Skeletal muscle cell (primary cell): ENCODE results near the gene YTHDC1.

ENCODE experiments used
- DNase-seq: peaks from one replicate; pipeline ENCODE4 v3.0.0-alpha.2; 2010; ENCODE audit warnings: low read depth
- H3K4me3 ChIP-seq: 2 replicates; pipeline ENCODE4 v1.5.1; 2011; ENCODE audit warnings: low read depth, mild to moderate bottlenecking, control low read depth, low read length, moderate library complexity

Gene YTHDC1

DNA sequence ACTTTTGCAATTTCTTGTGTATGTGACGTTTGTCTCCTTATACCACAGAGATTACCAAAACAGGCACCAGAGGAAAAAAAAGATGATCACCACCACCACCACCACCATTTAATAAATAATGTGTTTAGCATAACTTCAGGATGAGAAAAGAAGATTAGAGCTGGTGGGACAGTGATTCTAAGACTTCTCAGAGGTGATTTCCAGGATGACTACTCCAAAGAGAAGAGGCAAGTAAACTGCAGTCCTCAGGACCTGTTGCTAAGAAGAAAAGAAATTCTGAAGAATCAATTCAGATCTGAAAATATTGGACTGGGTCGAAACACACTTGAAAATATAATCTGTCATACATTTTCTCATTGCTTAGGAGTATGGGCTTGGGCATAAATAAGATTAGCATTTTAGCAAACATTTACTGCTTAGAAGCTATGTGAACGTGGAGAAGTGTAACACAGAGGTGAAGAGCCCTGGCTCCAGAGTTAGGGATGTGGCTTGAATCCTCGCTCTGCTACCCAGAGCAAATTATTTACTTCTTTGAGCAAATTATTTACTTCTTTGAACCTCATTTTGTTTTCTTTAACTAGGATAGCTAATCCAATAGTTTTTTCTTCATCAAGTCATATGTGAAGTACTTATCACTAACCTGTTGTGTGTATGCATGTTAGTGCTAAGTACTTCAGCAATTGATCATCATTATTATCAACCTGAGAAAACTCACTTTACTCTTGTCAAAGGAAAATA, 10.5 kb upstream of the YTHDC1 start:
- H3K4me3 ChIP-seq = no peak overlapping the region

DNA sequence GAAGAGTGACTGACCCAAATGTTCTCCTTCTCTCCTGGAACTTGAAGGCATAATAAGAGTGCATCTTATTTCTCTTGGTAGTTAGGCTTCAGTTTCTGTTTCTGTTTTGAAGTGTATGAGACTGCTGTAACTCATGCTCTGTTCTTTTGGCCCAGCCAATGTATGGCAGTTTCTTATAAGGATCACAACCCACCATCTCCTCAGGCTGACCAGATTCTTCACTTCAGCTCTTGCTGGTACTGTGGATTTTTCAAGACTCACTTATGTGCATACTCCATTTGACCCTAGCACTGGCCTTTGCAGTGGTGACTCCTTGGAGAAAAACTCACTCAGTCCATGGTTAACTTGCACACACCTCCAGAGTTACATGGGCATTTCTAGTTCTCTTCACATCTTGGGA, 9.6 kb upstream of the YTHDC1 start:
- DNase-seq = no peak
- no peak overlapping the region for H3K4me3 ChIP-seq

More for the DNA sequence above, 10.5 kb upstream of the YTHDC1 start:
- no peak for DNase-seq

DNA sequence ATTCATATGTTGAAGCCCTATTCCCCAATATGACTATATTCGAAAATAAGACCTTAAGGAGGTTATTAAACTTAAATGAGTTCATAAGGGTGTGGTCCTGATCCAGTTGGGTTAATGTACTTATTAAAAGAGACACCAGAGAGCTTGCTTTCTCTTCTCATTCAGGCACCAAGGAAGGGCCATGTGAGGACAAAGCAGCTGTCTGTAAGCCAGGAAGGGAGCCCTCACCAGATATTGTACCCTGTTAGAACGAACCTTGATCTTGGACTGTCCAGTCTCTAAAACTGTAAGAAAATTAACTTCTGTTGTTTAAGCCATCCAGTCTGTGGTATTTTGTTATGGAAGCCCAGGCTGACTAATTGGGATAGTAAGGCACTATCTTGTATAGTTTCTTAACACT, 9.1 kb upstream of the YTHDC1 start:
- no peak overlapping the region for H3K4me3 ChIP-seq
- DNase-seq = no peak

DNA sequence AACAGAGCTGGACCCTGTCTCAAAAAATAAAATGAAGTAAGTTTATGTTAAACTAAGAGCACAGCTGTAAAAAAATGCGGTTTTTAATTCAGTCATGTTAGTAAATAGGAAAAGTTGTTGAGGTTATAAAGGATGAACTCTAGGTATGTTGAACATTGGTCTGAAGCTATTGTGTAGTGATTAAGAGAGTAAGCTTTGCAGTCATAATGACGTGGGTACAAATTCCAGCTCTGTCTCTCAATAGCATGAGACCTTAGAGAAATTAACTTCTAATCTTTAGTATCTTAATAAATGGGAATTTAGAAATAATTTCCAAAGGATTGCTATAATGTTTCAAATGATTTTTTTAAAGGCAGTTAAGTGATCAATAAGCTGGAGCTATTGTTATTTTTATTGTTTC, 2.9 kb upstream of the YTHDC1 start:
- no peak overlapping the region for H3K4me3 ChIP-seq
- no peak for DNase-seq

DNA sequence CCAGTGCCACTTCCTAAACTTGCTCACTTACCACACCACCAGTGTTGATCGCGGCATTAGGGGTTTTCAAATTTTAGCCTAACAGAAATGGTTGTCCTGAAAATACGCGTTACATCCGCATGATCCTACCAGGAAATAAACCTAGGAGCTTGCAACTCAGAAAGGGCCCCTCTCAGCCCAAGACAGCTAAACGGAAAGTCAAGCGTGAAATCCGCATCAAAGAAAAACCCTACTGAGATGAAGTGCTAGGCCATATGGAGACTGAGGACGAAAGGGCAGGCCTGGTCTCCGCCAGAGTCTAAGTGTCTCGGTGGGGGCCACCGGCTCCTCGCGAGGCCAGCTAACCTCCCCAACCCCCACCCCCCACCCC, 626 bp downstream of the YTHDC1 start:
- peak overlapping the region; percentile 79 for H3K4me3 ChIP-seq
- no peak for DNase-seq

DNA sequence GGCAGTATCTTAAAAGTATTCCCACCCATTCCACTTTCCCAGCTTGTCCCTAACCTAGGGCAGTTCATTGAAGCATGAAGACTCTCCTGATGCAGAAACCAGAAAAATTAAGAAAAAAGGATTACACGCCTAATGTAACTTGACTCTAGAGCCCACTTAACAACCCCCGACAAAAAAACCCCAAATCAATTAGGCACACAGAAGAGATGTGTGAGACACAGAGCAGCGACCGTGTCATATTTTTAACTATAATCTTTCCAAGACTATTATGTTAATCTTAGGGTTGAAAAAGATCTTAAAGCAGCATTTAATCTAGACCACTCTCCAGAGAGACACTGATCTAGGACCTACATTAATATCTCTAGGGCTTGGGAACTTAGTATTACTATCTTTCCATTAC, 1.3 kb downstream of the YTHDC1 start:
- H3K4me3 ChIP-seq = peak overlapping the region; percentile 79
- DNase-seq = no peak

DNA sequence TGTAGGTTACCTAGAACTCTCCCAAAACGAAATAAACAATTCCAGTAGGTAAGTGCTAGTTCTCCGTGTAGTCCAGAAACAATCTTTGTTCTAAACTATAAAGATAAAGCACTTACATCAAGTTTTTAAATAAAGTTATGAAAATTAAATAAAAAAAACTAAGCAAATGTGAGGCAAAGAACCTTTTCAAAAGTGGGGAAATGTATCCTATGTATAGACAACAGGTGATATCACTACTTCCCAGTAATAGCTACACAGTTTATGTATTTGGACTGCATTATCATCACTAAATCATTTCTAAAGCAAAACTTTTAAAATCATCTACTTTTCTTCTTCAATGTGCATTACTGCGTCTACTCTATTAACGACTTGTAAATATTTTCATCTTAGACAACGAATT, 2.0 kb downstream of the YTHDC1 start:
- peak overlapping the region; percentile 79 for H3K4me3 ChIP-seq
- DNase-seq = no peak

DNA sequence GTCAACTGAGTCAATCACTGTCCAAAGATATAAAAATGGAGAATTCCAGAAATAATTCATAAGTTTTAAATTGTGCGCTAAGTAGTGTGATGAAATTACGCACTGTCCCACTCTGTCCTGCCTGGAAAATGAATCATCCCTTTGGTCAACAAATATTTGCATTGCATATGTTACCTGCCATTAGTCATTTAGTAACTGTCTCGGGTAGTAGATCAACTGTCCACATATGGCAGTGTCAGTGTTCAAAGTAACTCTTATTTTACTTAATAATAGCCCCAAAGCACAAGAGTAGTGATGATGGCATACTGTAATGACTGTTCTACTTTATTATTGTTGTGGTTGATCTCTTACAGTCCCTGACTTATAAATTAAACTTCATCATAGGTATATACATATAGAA, 3.4 kb downstream of the YTHDC1 start:
- no peak for DNase-seq
- H3K4me3 ChIP-seq = no peak overlapping the region

DNA sequence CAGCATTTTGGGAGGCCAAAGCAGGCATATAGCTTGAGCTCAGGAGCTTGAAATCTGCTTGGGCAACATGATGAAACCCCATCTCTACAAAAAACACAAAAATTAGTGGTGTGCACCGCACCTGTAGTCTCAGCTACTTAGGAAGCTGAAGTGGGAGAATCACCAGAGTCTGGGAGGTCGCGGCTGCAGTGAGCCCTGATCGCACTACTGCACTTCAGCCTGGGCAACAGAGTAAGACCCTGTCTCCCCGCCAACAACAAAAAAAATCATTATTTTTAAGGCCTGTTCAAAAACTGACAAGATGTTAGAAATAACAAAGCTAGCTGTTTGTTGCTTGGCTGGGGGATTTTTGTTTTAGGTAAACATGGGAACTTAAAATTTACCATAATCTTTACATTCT, 5.1 kb downstream of the YTHDC1 start:
- no peak for DNase-seq
- H3K4me3 ChIP-seq = no peak overlapping the region

DNA sequence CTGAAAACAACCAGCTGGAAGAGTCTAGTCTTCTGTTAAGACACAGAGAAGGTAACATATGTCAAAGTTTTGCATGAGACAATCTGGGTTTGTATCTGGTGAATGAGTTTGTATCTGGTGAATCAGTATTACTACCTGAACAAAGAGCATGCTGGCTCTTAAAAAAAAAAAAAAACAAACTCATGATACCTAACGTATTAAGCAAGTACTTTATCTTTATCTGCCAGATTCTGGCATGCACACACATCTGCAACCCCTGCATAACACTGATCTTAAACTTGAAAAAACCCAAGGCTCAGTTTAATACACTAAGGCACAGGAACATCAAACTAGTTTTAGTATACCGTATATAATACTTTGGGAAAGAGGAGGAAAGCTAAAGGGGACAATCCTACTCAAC, 5.8 kb downstream of the YTHDC1 start:
- no peak overlapping the region for H3K4me3 ChIP-seq

DNA sequence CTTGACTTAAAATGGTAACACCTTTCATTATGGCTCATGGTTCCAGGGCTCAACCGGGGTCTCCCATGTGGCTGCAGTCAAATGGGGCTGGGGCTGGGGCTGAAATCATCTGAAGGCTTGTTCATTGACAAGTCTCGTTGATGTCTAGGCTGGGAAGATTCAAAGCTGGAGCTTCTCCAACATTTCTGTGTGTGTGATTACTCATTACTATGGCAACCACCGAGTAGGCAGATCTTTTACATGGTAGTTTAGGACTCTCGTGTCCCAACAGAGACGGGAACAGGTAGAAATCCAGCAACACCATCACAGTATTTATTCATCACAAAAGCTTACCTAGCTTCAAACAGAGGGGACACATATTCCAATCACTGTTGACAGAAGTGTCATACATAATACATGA, 7.8 kb downstream of the YTHDC1 start:
- no peak overlapping the region for H3K4me3 ChIP-seq
- no peak for DNase-seq

More for the DNA sequence above, 5.8 kb downstream of the YTHDC1 start:
- DNase-seq = no peak

DNA sequence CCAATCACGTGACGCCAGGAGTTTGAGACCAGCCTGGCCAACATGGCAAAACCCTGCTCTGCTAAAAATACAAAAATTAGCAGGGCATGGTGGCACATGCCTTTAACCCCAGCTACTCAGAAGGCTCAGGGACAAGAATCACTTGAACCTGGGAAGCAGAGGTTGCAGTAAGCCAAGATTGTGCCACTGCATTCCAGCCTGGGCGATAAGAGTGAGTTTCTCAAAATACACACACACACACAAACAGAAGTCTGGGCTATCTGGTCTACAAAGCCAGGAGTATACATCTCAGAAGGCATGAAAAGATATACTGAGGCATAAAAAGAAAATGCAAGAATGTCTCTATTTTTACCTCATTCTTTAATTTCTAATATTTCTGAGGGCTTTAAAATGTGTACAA, 11.3 kb downstream of the YTHDC1 start:
- no peak for DNase-seq
- no peak overlapping the region for H3K4me3 ChIP-seq

DNA sequence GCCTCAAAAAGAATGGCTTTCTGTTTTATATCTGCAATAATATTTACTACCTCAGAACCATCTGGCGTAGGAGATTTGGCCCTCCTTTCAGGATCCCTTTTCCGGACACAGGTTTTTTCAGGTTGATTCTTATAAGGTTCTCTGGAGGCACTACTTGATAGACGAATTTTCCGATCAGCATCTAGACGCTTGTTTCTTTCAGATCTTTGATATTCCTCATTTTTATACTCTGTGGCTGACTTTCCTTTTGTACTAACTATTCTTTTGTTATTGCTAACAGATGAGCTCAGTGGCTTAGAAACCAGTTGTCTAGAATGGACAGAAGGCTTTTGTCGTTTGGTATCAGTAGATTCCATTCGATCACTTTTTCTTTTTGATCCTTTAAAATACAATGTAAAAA, 12.4 kb downstream of the YTHDC1 start:
- no peak overlapping the region for H3K4me3 ChIP-seq
- DNase-seq = no peak

DNA sequence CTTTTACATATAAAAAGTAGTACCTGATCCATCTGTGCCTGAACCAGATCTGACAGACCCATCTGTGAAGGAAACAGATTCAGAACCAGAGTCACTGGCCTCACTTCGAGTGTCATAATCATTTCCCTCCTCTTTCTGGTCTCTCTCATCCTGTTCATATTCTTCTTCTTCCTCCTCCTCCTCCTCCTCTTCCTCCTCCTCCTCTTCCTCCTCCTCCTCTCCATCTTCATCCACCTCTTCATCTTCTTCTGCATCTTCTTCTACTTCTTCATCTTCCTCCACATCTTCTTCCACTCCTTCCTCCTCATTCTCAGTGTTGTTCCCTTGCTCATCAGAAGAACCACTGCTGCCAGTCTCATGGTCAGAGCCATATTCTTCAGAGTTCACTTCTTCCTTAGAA, 12.9 kb downstream of the YTHDC1 start:
- H3K4me3 ChIP-seq = no peak overlapping the region
- no peak for DNase-seq

DNA sequence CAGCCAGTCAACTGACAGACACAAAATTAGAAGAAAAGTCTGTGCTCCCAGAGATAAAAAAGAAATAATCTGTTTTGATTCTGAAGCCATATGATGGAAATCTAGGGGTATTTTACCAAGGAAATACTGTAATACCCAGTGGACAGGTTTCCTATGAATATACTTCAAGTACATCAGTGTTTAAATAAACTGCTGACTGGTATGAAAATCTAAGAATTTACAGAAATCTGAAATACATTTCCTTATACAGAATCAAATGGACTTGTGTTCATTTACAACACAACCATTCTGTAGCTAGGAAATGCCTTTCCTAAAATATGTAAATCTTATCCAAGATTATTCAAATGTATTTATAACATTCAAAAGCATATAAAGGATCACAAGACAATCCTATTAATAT, 13.4 kb downstream of the YTHDC1 start:
- DNase-seq = no peak
- H3K4me3 ChIP-seq = no peak overlapping the region

DNA sequence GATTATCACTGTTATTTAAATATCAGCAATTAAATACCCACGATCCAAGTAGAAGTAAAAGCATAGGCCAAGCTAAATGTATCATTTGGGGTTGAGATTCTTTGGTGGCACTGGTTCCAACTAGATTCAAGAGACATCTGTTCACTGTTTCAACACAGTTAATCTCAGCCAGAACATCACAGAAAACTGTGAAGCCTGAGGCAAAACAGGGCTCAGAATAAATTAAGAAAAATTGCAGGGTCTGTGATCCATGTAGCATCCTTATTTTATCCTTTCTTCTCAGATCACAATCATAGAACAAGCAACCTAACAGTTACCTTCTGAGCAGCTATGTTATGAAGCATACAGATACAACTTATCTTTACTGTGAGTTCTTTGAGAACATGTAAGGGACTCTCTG, 23.7 kb downstream of the YTHDC1 start:
- no peak overlapping the region for H3K4me3 ChIP-seq
- DNase-seq = no peak

DNA sequence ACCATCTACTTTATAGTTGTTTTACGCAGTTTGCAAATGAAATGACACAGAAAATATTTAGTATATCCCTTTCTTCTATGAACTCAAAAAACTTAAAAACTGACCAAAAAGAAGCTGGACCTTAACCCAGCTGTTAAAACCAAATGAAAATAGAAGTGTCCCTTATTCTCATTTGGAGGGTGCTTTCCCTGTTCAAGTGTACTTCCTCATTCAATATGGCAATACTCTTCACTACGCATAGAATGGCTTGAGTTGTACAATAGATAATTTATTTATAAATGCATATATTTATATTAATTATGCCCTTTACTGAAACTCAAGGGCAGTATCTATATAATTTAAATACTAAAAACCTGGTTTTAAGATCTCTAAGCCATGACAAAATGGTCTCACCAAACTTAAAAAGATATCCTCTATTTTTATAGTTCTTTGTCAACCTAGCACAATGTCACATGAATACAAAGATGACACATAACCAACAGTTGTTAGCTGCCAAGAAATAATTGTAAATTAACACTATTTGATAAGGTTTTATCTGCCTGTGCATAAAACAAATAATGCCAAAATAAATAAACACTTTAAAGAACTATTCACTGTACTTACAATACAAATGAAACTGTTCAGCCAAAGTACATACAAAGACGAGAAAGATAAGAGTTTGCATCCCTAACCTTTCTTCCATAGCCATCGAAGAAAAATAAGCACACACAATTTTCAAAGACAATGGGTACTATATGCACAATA, 25.2 kb downstream of the YTHDC1 start:
- no peak overlapping the region for H3K4me3 ChIP-seq
- DNase-seq = no peak

DNA sequence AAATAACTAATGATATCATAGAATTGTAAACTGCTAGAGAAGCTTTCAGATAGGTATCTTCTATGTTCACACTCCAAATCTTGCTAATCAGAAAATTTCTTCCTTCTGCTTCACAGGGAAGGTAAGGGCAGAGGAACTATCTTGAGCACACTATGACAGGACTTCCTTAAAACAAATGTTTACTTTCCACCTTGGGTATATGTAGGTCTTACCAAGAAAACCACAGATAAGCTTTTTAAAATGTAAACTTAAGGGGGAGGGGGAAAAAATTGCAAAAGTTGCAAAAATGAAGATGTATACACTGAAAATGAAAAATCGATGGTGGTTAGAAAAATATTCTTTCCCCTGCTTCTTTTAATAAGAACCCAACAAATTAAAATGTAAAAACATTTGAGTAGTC, 30.9 kb downstream of the YTHDC1 start:
- no peak overlapping the region for H3K4me3 ChIP-seq
- DNase-seq = no peak

DNA sequence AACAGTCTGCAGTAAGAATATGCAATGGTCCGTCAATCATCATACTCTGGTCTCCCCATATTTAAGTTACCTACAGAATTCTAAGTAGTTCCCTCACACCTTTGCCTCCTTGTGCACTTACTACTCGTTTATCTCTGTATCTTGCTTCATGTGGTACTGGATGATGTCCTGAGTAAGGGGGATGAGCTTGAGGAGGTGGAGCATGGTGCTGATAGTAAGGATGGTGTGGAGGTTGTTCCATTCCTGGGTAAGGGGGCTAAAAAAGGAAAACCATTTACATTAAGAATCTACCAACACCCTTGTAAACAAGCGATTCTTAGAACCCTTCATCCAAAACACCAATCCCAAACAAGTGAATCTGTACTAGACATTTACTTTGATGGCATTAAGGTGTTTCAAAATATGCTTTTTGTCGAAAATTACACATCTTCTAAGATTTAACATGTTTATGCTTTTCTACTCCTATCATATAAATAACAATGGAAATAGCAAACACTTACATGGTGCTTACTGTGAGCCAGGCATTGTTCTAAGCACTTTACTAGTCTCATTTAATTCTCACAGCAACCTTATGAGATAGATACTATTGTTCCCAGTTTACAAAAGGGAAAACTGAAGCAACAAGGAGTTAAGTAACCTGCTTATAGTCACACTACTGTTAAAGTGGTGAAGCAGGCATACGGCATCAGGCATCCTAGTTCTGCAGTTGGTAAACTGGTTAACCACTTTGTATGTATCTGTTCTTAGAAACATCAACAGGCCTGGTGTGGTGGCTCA, 33.5 kb downstream of the YTHDC1 start:
- DNase-seq = no peak
- H3K4me3 ChIP-seq = no peak overlapping the region

DNA sequence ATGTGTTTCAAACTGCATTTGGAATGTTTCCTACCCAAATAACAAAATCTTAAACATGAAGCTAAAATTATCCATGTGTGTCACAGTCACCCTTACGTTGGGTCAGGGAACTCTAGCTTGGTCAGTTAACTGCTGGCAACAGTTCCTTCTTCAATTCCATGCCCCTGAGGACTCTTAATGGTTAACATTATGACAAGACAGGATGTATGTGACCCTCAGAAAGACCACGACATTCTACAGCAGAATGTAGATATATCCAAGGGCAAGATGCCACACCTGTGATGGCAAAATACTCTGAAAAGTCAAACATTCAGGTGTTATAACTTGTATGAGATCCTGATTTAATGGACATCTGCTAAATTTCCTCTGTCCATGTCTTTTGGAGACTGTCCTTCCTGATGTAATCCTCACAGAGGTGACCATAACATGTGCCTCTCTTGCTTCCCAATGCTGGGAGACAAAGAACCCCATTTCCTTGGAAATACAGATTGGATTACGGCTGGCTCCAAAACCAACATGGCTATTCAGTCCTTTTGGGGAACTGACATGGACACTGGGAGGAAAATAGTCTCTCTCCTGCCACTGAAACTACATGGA, 39.1 kb downstream of the YTHDC1 start:
- DNase-seq = no peak
- no peak overlapping the region for H3K4me3 ChIP-seq
